ENCODE data around the gene HAGHL.

GRCh38 chr16:747978-748746, 21.3 kb downstream of the HAGHL start:
- TF ChIP-seq CTCF (conservative IDR thresholded peaks at IDR 0.05 in 1 of 2, IDR thresholded peaks at IDR 0.05 in 1 of 2; ENCODE audit: low read depth in 1 of 2, low read length in 2 of 2) = no peak
- no peak for TF ChIP-seq EZH2 (IDR thresholded peaks at IDR 0.05; ENCODE audit: low read length, missing control alignments)

Measured in fibroblast of lung (primary cell).